H9 (cell line): ENCODE results near the gene TMEM125. TPM values are rescaled to one million over a fixed set of nuclear protein-coding genes. Genes with fewer than 3 reads are reported as not detected.

Experiments
- DNase-seq: peaks from one replicate; pipeline ENCODE4 v3.0.0-alpha.2; 2017
- H2AFZ ChIP-seq: one replicate; pipeline ENCODE4 v1.6.1; 2013; ENCODE audit warnings: mild to moderate bottlenecking, low read length, control low read depth, moderate library complexity
- H2AK5ac ChIP-seq: 2 replicates; pipeline ENCODE4 v1.6.1; 2013; ENCODE audit warnings: low read length, control low read depth, mixed read lengths; ENCODE audit not compliant: insufficient read length
- H2BK120ac ChIP-seq: one replicate; pipeline ENCODE4 v1.6.1; 2013; ENCODE audit warnings: low read depth, mild to moderate bottlenecking, low read length, control low read depth, inconsistent platforms; ENCODE audit not compliant: poor library complexity, severe bottlenecking
- H2BK12ac ChIP-seq: 2 replicates; pipeline ENCODE4 v1.6.1; 2013; ENCODE audit warnings: low read length, control low read depth, mixed read lengths, low read depth; ENCODE audit not compliant: insufficient read length
- H2BK15ac ChIP-seq: 2 replicates; pipeline ENCODE4 v1.6.1; 2013; ENCODE audit warnings: low read depth, low read length, control low read depth
- H2BK20ac ChIP-seq: one replicate; pipeline ENCODE4 v1.6.1; 2013; ENCODE audit warnings: low read depth, mild to moderate bottlenecking, low read length, control low read depth, inconsistent platforms; ENCODE audit not compliant: poor library complexity, severe bottlenecking
- H2BK5ac ChIP-seq: 2 replicates; pipeline ENCODE4 v1.6.1; 2013; ENCODE audit warnings: low read length, control low read depth, mixed read lengths; ENCODE audit not compliant: insufficient read length
- H3K14ac ChIP-seq: 2 replicates; pipeline ENCODE4 v1.6.1; 2013; ENCODE audit warnings: low read length, control low read depth; ENCODE audit not compliant: insufficient read depth
- H3K18ac ChIP-seq: 2 replicates; pipeline ENCODE4 v1.6.1; 2013; ENCODE audit warnings: low read depth, mild to moderate bottlenecking, mixed read lengths, low read length, control low read depth; ENCODE audit not compliant: insufficient read length
- H3K23ac ChIP-seq: 2 replicates; pipeline ENCODE4 v1.6.1; 2013; ENCODE audit warnings: low read length, control low read depth, mixed read lengths, low read depth; ENCODE audit not compliant: insufficient read length
- H3K23me2 ChIP-seq: 2 replicates; pipeline ENCODE4 v1.6.1; 2013; ENCODE audit warnings: low read depth, mild to moderate bottlenecking, mixed read lengths, low read length, control low read depth; ENCODE audit not compliant: insufficient read length, poor library complexity, severe bottlenecking
- H3K27ac ChIP-seq: 2 replicates; pipeline ENCODE4 v1.5.1; 2013; ENCODE audit warnings: low read length, control low read depth, mixed read lengths, low read depth; ENCODE audit not compliant: insufficient read length
- H3K27me3 ChIP-seq: 2 replicates; pipeline ENCODE4 v1.6.1; 2013; ENCODE audit warnings: low read length, control low read depth, inconsistent platforms; ENCODE audit not compliant: insufficient read depth
- H3K4ac ChIP-seq: 2 replicates; pipeline ENCODE4 v1.6.1; 2013; ENCODE audit warnings: low read depth, mild to moderate bottlenecking, control low read depth, inconsistent platforms, low read length, moderate library complexity
- H3K4me1 ChIP-seq: 2 replicates; pipeline ENCODE4 v1.6.1; 2013; ENCODE audit warnings: low read length, control low read depth, inconsistent platforms; ENCODE audit not compliant: insufficient read depth
- H3K4me2 ChIP-seq: 2 replicates; pipeline ENCODE4 v1.6.1; 2013; ENCODE audit warnings: low read length, control low read depth, mixed read lengths; ENCODE audit not compliant: insufficient read length, insufficient read depth
- H3K56ac ChIP-seq: 2 replicates; pipeline ENCODE4 v1.6.1; 2013; ENCODE audit warnings: low read depth, mild to moderate bottlenecking, mixed read lengths, low read length, control low read depth; ENCODE audit not compliant: insufficient read length
- H3K79me1 ChIP-seq: 2 replicates; pipeline ENCODE4 v1.6.1; 2013; ENCODE audit warnings: low read depth, mild to moderate bottlenecking, moderate library complexity, low read length, control low read depth, inconsistent platforms; ENCODE audit not compliant: insufficient read depth, poor library complexity, severe bottlenecking
- H3K79me2 ChIP-seq: 2 replicates; pipeline ENCODE4 v1.6.1; 2013; ENCODE audit warnings: low read length, control low read depth, inconsistent platforms; ENCODE audit not compliant: insufficient read depth
- H3K9ac ChIP-seq: 2 replicates; pipeline ENCODE4 v1.6.1; 2013; ENCODE audit warnings: low read length, control low read depth, mixed read lengths; ENCODE audit not compliant: insufficient read length; ENCODE audit errors: extremely low read depth
- H3K9me3 ChIP-seq: one replicate; pipeline ENCODE4 v1.6.1; 2013; ENCODE audit warnings: low read depth, low read length, inconsistent platforms; ENCODE audit not compliant: control insufficient read depth
- H3T11ph ChIP-seq: one replicate; pipeline ENCODE4 v1.6.1; 2013; ENCODE audit warnings: mild to moderate bottlenecking, low read length, control low read depth, inconsistent platforms
- H4K20me1 ChIP-seq: one replicate; pipeline ENCODE4 v1.6.1; 2013; ENCODE audit not compliant: control insufficient read depth, insufficient read length, insufficient read depth
- H4K5ac ChIP-seq: 2 replicates; pipeline ENCODE4 v1.6.1; 2013; ENCODE audit warnings: low read depth, mild to moderate bottlenecking, mixed read lengths, low read length, control low read depth; ENCODE audit not compliant: insufficient read length
- H4K8ac ChIP-seq: replicated peaks from 2 replicates; pipeline ENCODE4 v1.6.1; 2013; ENCODE audit warnings: low read length, control low read depth, mixed read lengths, low read depth; ENCODE audit not compliant: insufficient read length
- H4K91ac ChIP-seq: 2 replicates; pipeline ENCODE4 v1.6.1; 2013; ENCODE audit warnings: low read depth, mild to moderate bottlenecking, moderate library complexity, mixed read lengths, low read length, control low read depth; ENCODE audit not compliant: insufficient read length
- H3K27ac Mint-ChIP-seq, 3 experiments: 2 replicates in 2 of 3; 3 replicates in 1 of 3; pipeline ENCODE4 v1.8.0; 2020 to 2021; ENCODE audit warnings: mixed read lengths in 3 of 3, mild to moderate bottlenecking in 1 of 3, moderate library complexity in 1 of 3
- H3K27me3 Mint-ChIP-seq: 2 replicates; pipeline ENCODE4 v1.8.0; 2021; ENCODE audit warnings: low read depth, mild to moderate bottlenecking, moderate library complexity, mixed read lengths
- H3K36me3 Mint-ChIP-seq, 3 experiments: 2 replicates in 2 of 3; 3 replicates in 1 of 3; pipeline ENCODE4 v1.8.0; 2020 to 2021; ENCODE audit warnings: low read depth in 3 of 3, mixed read lengths in 3 of 3; ENCODE audit not compliant: insufficient read depth in 1 of 3
- H3K4me1 Mint-ChIP-seq, 2 experiments: 2 replicates each; pipeline ENCODE4 v1.8.0; 2020; ENCODE audit warnings: mixed read lengths in 2 of 2
- H3K4me3 Mint-ChIP-seq, 2 experiments: 2 replicates in 1 of 2; 3 replicates in 1 of 2; pipeline ENCODE4 v1.8.0; 2020 to 2021; ENCODE audit warnings: mild to moderate bottlenecking in 2 of 2, mixed read lengths in 2 of 2, moderate library complexity in 1 of 2
- H3K9me3 Mint-ChIP-seq, 2 experiments: 2 replicates in 1 of 2; 3 replicates in 1 of 2; pipeline ENCODE4 v1.8.0; 2020; ENCODE audit warnings: mild to moderate bottlenecking in 2 of 2, mixed read lengths in 2 of 2, moderate library complexity in 1 of 2
- CTCF ChIP-seq: fragments of 200-600 bp; sonication (generic); conservative IDR thresholded peaks from 3 replicates; pipeline ENCODE4 v1.8.0; 2021; ENCODE audit warnings: antibody characterized with exemption, mild to moderate bottlenecking
- WGBS: extraction: QIAGEN DNeasy Blood & Tissue Kit; methylation state at CpG from one replicate; pipeline ENCODE4 v1.1.7; 2013; ENCODE audit warnings: missing lambda C conversion rate, low lambda C conversion rate, mixed read lengths; ENCODE audit not compliant: insufficient read length; ENCODE audit errors: extremely low coverage; 5-methylcytosine and 5-hydroxymethylcytosine counted together
- total RNA-seq: library from RNA; stranded (reverse); gene quantifications from 2 replicates; pipeline ENCODE4 v1.2.1, GENCODE V29; 2021

Gene TMEM125
- total RNA-seq, 1 experiment from 2014 or later = 19.6 TPM

DNA sequence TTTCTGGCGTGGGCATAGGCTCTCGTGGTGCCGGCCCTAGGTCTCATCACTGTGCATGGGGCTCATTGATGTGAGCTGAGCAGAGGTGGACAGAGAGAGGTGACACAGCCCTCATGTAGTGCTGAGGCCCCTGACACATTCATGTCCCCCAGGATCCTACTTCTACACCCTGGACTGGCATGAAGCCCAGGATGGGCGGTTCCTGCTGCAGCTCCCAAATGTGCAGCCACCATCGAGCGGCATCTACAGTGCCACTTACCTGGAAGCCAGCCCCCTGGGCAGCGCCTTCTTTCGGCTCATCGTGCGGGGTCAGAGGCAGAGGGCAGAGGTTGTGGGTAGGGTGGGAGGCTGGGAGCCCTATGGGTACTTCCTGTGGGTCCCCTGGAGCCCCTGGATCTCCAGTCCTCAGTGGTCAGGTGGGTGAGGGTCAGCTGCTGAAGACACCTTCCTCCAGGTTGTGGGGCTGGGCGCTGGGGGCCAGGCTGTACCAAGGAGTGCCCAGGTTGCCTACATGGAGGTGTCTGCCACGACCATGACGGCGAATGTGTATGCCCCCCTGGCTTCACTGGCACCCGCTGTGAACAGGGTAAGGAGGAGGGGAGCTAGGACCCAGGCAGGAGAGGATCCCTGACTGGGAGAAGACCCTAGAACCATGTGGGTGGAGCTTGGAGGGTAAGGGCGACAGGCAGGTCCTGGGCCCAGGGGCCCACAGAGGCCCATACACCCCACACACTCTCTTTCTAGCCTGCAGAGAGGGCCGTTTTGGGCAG is 37.1 kb downstream of the TMEM125 start:
- Mint-ChIP-seq H3K9me3 (no peaks in the 10 kb centered on the region), H3K4me3 (no peak overlapping the region), H3K36me3 (no peaks in the 10 kb centered on the region; a peak in 1 of 7 replicates), H3K4me1 (peaks cover 14% of the 10 kb centered on the region in 2 experiments; a peak in 3 of 4 replicates), H3K27me3 (peaks cover 19% of the 10 kb centered on the region), H3K27ac (no peak overlapping the region)
- WGBS = no CpG with 5 or more reads among the region's 17 CpGs
- H3K79me1 ChIP-seq = no peaks in the 10 kb centered on the region
- H2AK5ac ChIP-seq = no peak overlapping the region
- no peak overlapping the region for H4K8ac ChIP-seq
- no peak overlapping the region for H3K56ac ChIP-seq
- no peak overlapping the region for H2BK20ac ChIP-seq
- no peaks in the 10 kb centered on the region for H3K9me3 ChIP-seq
- no peak overlapping the region for H3K23ac ChIP-seq
- no peak overlapping the region for H2BK12ac ChIP-seq
- H2AFZ ChIP-seq = no peak overlapping the region
- H3K27ac ChIP-seq = no peak overlapping the region
- H3K18ac ChIP-seq = no peak overlapping the region
- no peaks in the 10 kb centered on the region for H3K79me2 ChIP-seq
- no peak overlapping the region for H3K9ac ChIP-seq
- no peaks in the 10 kb centered on the region for H4K20me1 ChIP-seq
- H2BK5ac ChIP-seq = no peak overlapping the region
- no peak overlapping the region for H2BK15ac ChIP-seq
- H4K5ac ChIP-seq = no peak overlapping the region
- no peak overlapping the region for H2BK120ac ChIP-seq
- TF ChIP-seq CTCF = no peak
- DNase-seq = no peak
- H4K91ac ChIP-seq = no peak overlapping the region
- no peaks in the 10 kb centered on the region for H3K27me3 ChIP-seq
- H3K4me2 ChIP-seq = no peak overlapping the region
- H3K14ac ChIP-seq = no peak overlapping the region
- no peaks in the 10 kb centered on the region for H3K23me2 ChIP-seq
- no peak overlapping the region for H3K4ac ChIP-seq
- no peak overlapping the region for H3T11ph ChIP-seq
- no peaks in the 10 kb centered on the region for H3K4me1 ChIP-seq
